Upper lobe of right lung (tissue), 1 donor: Measurements from ENCODE around the gene CGNL1. TPM values are rescaled to one million over a fixed set of nuclear protein-coding genes. Genes with fewer than 3 reads are reported as not detected.
A peak's percentile ranks its signal among the peaks of the same experiment; 100 is the strongest.

Source experiments
- ATAC-seq: fragments of 200-7000 bp; cut with Tn5 transposase; one replicate; pipeline ENCODE4 v1.9.1; 2020; ENCODE audit warnings: mild to moderate bottlenecking, moderate library complexity
- DNase-seq: peaks from one replicate; pipeline ENCODE4 v3.0.0-alpha.2; 2020
- H3K27ac ChIP-seq: fragments of 200-600 bp; one replicate; pipeline ENCODE4 v1.8.0; 2022
- H3K27me3 ChIP-seq: fragments of 200-600 bp; one replicate; pipeline ENCODE4 v1.8.0; 2022; ENCODE audit warnings: mild to moderate bottlenecking
- H3K36me3 ChIP-seq: fragments of 200-600 bp; one replicate; pipeline ENCODE4 v1.8.0; 2022
- H3K4me1 ChIP-seq: fragments of 200-600 bp; one replicate; pipeline ENCODE4 v1.8.0; 2022
- H3K4me3 ChIP-seq: fragments of 200-600 bp; one replicate; pipeline ENCODE4 v1.8.0; 2022; ENCODE audit warnings: mild to moderate bottlenecking
- H3K9me3 ChIP-seq: fragments of 200-600 bp; one replicate; pipeline ENCODE4 v1.8.0; 2022
- CTCF ChIP-seq: fragments of 200-600 bp; IDR thresholded peaks from one replicate; pipeline ENCODE4 v1.8.0; 2022; ENCODE audit warnings: antibody characterized with exemption
- intact Hi-C: fragments of 100-400 bp; cut with DNase I; formaldehyde crosslinking; loops from one replicate; pipeline ENCODE4 v1.11.0; 2022
- total RNA-seq: library from RNA; stranded (reverse); fragmentation: NEBNext Ultra II Directional; extraction: Animal tissue kit (Norgen Biotek cat#: 25700); gene quantifications from one replicate; pipeline ENCODE4 v1.2.1, GENCODE V29; 2021
- donor health status: DM: no; HTN: yes; CAD: no; lungs with severe emphysema.

CGNL1 gene
- total RNA-seq, 1 donor from 2014 or later, result 54.9 TPM

- DNase-seq, result no peak
- Histone ChIP-seq H3K4me1 (no peaks in the 10 kb centered on the region), H3K27me3 (no peaks in the 10 kb centered on the region), H3K4me3 (no peak overlapping the region), H3K27ac (no peak overlapping the region), H3K9me3 (no peaks in the 10 kb centered on the region), H3K36me3 (no peaks in the 10 kb centered on the region)
- no peak for ATAC-seq
- TF ChIP-seq CTCF, result no peak
- intact Hi-C loops, result no loop called here
Observed at GRCh38 chr15:57481038-57481705, 104.9 kb downstream of the CGNL1 start.

- no peaks in the 10 kb centered on the region for H3K36me3 ChIP-seq
- no peak for TF ChIP-seq CTCF
- H3K4me3 ChIP-seq, result no peak overlapping the region
- H3K27me3 ChIP-seq, result no peaks in the 10 kb centered on the region
- ATAC-seq (peak; percentile 99), DNase-seq (peak; percentile 80)
- no peaks in the 10 kb centered on the region for H3K9me3 ChIP-seq
- H3K27ac ChIP-seq, result no peak overlapping the region
- H3K4me1 ChIP-seq, result no peaks in the 10 kb centered on the region
- intact Hi-C loops, result no loop called here
Observed at GRCh38 chr15:57485869-57486268, 109.6 kb downstream of the CGNL1 start.

GRCh38 chr15:57486833-57487232 lies 110.5 kb downstream of the CGNL1 start:
- Histone ChIP-seq H3K9me3 (no peaks in the 10 kb centered on the region), H3K4me3 (no peak overlapping the region), H3K27ac (no peak overlapping the region), H3K36me3 (no peaks in the 10 kb centered on the region), H3K27me3 (no peaks in the 10 kb centered on the region), H3K4me1 (no peaks in the 10 kb centered on the region)
- TF ChIP-seq CTCF, result no peak
- DNase-seq (no peak), ATAC-seq (no peak)
- intact Hi-C loops, result no loop called here

- no peak for ATAC-seq
- Histone ChIP-seq H3K27me3 (no peaks in the 10 kb centered on the region), H3K27ac (no peak overlapping the region), H3K36me3 (no peaks in the 10 kb centered on the region), H3K4me3 (no peak overlapping the region), H3K9me3 (no peaks in the 10 kb centered on the region), H3K4me1 (no peaks in the 10 kb centered on the region)
- intact Hi-C loops, result no loop called here
- TF ChIP-seq CTCF, result no peak
- DNase-seq, result no peak
Observed at GRCh38 chr15:57489122-57489521, 112.8 kb downstream of the CGNL1 start.

GRCh38 chr15:57493351-57493750 lies 117.0 kb downstream of the CGNL1 start:
- Histone ChIP-seq H3K4me1 (peaks cover 16% of the 10 kb centered on the region), H3K27ac (no peak overlapping the region), H3K27me3 (no peaks in the 10 kb centered on the region), H3K9me3 (no peaks in the 10 kb centered on the region), H3K4me3 (no peak overlapping the region), H3K36me3 (no peaks in the 10 kb centered on the region)
- intact Hi-C loops, result no loop called here
- DNase-seq (no peak), ATAC-seq (no peak)
- TF ChIP-seq CTCF, result no peak

GRCh38 chr15:57494581-57494980 lies 118.3 kb downstream of the CGNL1 start:
- H3K9me3 ChIP-seq, result no peaks in the 10 kb centered on the region
- no peak for DNase-seq
- H3K27ac ChIP-seq, result no peak overlapping the region
- no peak overlapping the region for H3K4me3 ChIP-seq
- intact Hi-C loops, result no loop called here
- TF ChIP-seq CTCF, result no peak
- no peak for ATAC-seq
- no peaks in the 10 kb centered on the region for H3K27me3 ChIP-seq
- H3K4me1 ChIP-seq, result peaks cover 20% of the 10 kb centered on the region
- H3K36me3 ChIP-seq, result no peaks in the 10 kb centered on the region
